Activated effector memory CD4-positive, alpha-beta T cell treated with anti-CD3 and anti-CD28 coated beads, Interleukin-2, amount 50 U/mL, for 16 hours (primary cell): Measurements from ENCODE around the gene DNAH17.

Experiments used
- DNase-seq: peaks from one replicate; pipeline ENCODE4 v3.0.0-alpha.2; 2020

Gene DNAH17

DNA sequence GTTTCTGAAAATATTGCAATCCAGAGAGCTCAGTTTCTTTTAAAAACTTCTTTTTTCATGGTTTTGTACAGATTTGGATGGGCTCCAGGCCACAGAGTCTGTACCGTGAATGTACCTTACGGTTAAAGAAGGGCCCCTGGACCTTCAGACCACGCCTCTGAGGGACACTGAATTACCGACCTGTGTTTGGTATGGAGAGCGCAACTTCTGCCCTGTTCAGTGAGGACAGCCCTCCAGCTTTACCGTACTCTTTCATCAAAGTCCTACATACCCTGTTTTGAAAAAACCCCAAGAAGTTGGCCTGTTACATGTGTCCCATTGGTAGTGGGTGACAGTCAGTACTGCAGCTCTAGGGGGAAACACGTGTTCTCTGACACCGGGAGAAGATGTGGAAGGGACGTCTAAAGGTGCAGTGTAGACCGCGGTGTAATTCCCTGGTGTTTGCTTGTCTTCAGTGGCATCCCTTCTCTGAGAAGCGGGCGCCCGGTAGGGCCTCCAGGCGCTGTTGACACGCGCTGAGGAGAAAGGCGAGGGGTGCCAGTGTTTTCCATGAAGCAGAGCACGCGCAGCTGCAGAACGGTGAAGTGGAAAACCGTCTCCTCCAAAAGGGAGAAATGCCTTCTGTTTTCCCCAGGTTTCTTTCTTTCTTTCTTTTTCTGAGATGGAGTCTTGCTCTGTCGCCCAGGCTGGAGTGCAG is 192.6 kb downstream of the DNAH17 start:
- no peak for DNase-seq

DNA sequence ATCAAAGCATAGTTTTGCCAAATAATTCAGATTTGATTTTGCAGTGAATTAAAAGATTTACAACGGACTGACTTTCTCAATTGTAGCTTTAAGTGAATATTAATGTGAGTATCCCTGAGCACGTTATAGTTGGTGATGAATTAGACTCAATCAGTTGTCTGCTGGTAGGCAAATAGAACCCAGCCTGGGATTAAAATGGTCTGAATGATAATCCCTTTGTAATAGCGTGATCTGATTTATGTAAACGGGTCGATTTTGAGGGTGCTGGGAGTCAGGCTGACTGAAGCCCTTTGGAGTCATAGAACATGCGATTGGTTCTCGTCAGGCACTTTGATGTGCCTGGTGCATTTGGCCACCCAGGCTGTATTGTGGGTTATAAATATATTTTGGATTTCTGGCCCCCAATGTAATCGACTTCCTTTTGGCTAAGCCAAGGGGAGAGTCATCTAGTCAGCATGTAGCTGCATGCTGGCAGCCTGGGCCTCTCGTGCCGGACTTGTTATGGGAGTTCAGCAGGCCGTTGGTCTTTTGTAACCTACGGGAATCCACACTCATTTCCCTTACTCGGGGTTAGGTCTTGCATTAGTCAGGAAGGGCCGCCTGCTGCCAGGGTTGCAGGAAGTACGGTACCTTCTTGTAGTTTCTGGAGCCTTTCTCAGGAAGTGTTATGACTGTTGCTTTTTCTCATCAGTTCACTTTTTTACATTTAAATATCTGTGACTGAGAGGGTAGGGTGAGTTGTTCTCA is 193.3 kb downstream of the DNAH17 start:
- DNase-seq, result peak; percentile 85

DNA sequence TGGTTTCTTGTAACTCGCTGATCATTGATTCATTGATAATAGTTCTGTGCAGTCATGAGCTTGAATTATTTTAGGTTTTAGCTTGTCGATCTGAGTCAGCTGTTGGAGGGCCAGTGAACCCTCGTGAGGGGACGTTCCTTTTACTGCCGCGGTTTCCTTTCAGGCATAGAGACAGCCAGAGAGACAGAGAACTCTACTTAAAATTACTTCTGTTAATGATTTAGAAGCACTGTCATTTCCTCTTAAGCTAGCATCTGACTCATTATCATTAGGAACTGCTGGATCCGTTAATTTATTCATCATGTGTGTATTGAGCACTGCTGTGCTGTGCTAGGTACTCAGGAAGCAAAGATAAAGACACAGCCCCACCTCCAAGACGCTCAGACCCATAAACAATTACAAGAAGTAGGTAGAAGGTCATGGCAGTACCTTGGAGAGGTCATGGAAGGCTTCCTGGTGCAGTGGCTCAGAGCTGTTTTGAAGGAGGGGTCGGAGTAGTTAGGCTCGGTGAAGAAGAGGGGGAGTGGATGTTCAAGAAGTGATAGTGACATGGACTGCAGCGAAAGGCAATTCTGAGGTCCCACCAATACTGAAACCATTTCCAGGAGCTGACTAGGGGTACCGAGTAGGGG is 195.5 kb downstream of the DNAH17 start:
- DNase-seq, result peak; percentile 86

DNA sequence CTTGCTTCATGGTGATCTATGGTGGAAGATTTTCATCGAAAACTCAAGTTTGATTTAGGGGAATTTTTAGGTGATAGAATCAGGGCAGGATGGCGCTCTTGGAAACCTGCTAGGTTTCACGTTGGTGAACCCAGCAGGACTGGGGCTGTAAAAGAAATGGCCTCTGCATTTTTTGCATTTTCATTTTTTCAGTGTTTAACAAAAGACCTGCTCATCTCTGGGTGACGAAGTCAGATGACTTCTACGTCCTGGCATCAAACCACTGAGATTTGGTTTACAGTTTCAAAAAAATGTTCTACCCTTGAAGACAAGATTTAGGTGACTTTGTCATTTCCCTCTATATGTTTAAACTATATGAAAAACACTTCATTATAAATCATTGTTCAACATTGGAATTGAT is 196.8 kb downstream of the DNAH17 start:
- DNase-seq, result no peak

DNA sequence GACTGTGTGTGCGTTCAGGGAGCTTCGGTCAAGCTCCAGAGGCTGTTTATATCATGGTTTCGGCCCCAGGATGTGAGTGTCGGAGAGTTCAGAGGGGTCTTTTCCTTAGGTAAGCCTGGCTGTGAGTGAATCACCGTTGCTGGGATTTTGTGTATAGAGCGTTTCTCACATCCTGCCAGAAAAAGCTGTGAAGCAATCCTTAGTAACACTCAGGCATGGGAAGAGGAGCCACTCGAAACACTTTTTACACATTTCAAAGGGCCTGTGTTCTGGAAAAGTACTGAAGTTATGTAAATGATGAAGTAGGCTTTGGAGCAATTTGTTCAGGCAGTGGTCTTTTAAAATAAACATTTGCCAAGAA is 198.1 kb downstream of the DNAH17 start:
- DNase-seq, result no peak

DNA sequence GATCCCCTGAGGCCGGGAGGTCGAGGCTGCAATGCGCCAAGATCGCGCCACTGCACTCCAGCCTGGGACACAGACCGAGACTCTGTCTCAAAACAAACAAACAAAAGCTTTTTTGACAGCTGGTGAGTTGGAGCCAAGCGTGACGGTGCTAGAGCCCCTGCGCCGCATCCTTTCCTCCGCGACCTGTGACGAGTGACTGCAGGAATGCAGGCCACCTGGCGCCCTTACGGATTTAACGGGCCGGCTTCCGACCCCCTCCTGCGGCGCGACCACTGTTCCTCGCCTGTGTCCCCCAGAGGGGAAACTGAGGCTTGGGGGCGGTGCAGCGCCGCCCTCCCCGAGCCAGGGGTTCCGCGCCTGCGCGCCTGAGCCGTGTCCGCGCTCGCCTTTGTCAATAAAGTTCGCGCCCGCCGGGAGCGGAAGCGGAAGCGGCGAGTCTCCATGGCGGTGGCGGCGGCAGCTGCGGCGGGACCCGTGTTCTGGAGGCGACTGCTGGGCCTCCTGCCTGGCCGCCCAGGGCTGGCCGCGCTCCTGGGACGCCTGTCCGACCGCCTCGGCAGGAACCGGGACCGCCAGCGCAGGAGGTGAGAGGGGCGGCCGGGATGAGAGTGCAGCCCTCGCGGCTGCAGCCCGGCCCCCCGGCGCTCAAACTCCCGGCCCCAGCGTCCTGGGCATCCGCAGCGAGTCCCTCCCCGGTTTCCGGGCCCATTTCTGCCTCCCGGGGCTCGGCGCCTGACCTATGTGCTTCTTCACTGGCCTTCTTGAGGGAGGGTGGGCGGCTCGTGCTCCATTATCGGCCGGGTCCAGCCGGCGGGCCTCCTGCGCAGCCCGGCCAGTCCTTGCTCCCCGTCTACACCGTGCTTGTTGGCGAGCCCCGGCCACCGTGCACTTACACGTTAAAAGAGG is 198.7 kb downstream of the DNAH17 start, which contains the start of gene PGS1:
TSS of gene PGS1 (plus strand) at position 425 of the 906 bp plus-strand sequence. CDS start at position 442, 17 bp downstream.
- DNase-seq, result peak; percentile 94

DNA sequence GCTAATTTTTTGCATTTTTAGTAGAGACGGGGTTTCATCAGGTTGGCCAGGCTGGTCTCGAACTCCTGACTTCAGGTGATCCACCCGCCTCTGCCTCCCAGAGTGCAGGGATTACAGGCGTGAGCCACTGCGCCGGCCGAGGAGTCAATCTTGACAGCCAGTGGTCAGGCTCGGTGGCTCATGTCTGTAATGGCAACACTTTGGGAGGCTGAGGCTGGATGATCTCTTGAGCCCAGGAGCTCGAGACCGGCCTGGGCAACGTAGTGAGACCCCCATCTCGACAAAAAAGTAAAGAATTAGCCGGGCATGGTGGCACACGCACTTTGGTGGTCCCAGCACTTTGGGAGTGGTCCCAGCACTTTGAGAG is 199.4 kb downstream of the DNAH17 start:
- DNase-seq, result no peak

DNA sequence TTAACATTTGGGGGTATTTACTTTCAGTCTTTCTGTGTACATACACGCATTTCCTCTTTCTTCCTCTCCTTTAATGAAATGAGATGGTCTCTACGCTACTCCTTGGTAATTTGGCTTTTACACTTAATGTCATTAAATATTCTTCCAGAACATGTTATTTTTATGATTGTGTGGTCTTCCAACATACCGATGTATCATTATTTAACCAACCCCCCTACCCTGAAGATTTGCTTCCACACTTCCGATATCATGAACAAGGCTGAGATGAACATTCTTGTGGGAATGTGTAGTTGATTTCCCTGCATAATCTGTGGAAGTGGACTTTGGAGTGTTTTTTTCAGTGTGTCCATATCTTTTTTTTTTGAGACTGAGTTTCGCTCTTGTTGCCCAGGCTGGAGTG is 201.0 kb downstream of the DNAH17 start:
- DNase-seq, result no peak

DNA sequence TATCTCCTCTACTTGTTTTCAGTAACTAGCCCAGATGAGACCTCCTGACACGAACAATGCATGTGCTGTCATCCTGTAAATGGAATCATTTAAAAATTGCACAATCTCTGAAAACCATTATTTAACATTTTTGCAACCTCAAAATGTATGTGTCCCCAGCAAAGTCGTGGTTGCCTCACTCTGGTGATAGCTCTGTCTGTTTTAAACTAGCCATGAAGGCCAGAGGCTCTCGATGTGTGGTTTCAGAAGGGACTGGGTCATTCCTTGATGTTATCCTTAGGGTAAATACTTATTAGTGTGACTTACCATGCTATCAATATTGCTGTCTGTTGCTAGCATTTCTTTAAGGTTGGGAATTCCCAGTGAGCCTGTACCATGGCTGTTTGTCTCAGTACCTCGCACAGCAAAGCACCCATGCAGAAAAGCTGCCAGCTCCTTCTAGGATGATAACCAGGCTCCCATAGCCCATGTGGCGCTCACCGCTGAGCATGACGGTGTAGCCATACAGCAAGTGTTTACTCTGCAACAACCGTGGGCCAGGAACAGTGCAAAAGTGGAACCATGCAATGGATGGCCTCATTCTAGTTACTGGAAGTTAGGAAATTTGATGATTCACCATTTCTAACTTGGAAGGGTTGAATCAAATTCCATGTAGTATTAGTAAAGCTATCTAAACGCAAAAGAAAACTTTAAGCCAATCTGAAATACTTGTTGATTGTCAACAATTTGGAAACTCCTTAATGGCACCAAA is 201.6 kb downstream of the DNAH17 start:
- DNase-seq, result no peak

DNA sequence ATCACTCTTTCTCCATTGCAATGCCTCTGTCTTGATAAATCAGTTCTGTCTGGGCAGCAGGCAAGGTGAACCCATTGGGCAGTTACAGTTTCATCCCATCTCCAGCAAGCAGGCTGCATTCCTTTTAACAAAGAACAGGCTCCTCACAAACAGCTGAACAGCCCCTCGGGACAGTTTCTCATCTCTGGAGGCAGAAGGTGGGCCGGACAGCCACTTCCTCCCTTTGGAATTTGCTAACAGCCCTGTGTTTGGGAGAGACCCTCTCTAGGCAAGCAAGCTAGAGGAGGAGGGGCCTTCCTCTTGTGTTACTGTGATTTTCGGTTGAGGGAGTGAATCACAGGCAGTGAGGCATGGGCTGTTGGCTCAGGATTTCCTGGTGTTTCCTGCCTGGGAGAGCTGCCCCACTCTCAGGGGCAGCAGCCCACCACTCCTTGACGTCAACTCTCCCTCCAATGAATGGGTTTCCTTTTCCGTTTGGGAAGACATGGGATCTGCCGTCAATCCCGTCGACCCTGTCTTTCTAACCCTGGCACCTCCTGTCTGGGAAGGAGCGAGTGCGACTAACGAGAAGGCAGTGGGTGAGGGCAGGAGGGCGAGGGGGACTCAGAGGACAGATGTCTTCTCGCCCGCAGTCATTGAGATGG is 202.4 kb downstream of the DNAH17 start:
- no peak for DNase-seq

DNA sequence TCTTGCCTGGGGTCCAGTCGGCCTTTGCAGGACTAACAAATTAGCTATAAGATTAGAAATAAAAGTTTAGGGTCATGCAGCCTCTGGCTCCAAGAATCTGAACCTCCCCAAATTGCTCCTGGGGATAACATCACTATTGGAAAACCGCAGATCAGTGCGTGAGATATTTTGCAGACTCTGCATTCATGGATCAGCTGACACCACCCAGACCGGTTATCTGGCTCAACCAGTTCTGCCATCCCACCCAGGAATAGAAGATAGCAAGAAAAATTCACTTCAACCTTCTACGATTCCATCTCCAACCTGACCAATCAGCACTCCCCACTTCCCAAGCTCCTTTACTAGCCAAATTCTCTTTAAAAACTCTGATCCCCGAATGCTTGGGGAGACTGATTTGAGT is 203.0 kb downstream of the DNAH17 start:
- DNase-seq, result no peak
